Measurements from ENCODE around the gene DDX39A.

The DDX39A gene

GRCh38 chr19:14363183-14364097 is 55.7 kb downstream of the DDX39A start:
- WGBS (ENCODE audit: insufficient coverage, insufficient read length) = no CpG with 5 or more reads among the region's 35 CpGs
- H3K4me3 ChIP-seq (ENCODE audit: low read length) = peak overlapping the region; percentile 36; the same call in 1 of the 2 replicates
- H3K27me3 ChIP-seq (ENCODE audit: control insufficient read depth, insufficient read depth, low read length) = no peaks in the 10 kb centered on the region
- H3K27ac ChIP-seq (ENCODE audit: low read length) = no peak overlapping the region
- no peaks in the 10 kb centered on the region for H3K9me3 ChIP-seq (ENCODE audit: control insufficient read depth, insufficient read depth, low read length)
- DNase-seq (ENCODE audit: low read depth, low spot score) = peak; percentile 82
- no peaks in the 10 kb centered on the region for H3K4me1 ChIP-seq (ENCODE audit: control insufficient read depth, insufficient read depth, low read length)
- H3K36me3 ChIP-seq (ENCODE audit: control insufficient read depth, insufficient read depth, low read length) = no peaks in the 10 kb centered on the region

GRCh38 chr19:14361824-14362223 is 57.3 kb downstream of the DDX39A start:
- no peak for DNase-seq (ENCODE audit: low read depth, low spot score)
- no peaks in the 10 kb centered on the region for H3K27me3 ChIP-seq (ENCODE audit: control insufficient read depth, insufficient read depth, low read length)
- no peaks in the 10 kb centered on the region for H3K36me3 ChIP-seq (ENCODE audit: control insufficient read depth, insufficient read depth, low read length)
- no peaks in the 10 kb centered on the region for H3K9me3 ChIP-seq (ENCODE audit: control insufficient read depth, insufficient read depth, low read length)
- H3K27ac ChIP-seq (ENCODE audit: low read length) = no peak overlapping the region
- H3K4me1 ChIP-seq (ENCODE audit: control insufficient read depth, insufficient read depth, low read length) = no peaks in the 10 kb centered on the region
- WGBS (ENCODE audit: insufficient coverage, insufficient read length) = no CpG with 5 or more reads among the region's 7 CpGs
- no peak overlapping the region for H3K4me3 ChIP-seq (ENCODE audit: low read length)
